Mammary epithelial cell (primary cell): Measurements from ENCODE around the gene NPVF.

Experiments used
- EZH2 ChIP-seq: IDR thresholded peaks from 2 replicates; pipeline ENCODE4 v1.6.1; 2012; ENCODE audit warnings: low read length, inconsistent platforms, borderline replicate concordance
- TF ChIP-seq, protein P1 (sequence below), 2 donors: IDR thresholded peaks in 1 of 2; conservative IDR thresholded peaks in 1 of 2; 2 replicates each; pipeline ENCODE4 v1.5.1; 2011 to 2012; ENCODE audit warnings: inconsistent platforms in 2 of 2, low read length in 2 of 2, mild to moderate bottlenecking in 2 of 2, control low read depth in 1 of 2, low read depth in 1 of 2; ENCODE audit not compliant: insufficient read depth in 1 of 2; ENCODE audit errors: extremely low read depth in 1 of 2

DNA sequence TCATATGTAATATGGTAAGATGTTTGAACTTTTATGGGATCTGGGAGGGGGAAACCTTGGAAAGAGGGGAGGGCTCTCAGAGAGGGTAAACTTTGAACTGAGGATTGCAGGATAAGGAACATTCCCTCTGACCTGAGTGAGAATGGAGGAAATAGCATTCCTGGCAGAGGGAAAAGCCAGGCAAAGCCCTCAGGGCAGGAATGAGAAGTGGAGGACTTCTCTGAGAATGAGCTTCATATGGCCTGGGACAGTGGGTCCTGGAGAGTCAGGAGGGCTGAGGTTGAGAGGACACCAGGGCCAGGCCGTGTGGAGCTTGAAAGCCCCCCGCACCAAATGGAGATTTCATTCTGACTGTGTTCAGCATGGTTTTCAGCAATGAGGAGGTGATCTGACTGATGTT is 34.2 kb downstream of the NPVF start:
- TF ChIP-seq, protein P1, sequence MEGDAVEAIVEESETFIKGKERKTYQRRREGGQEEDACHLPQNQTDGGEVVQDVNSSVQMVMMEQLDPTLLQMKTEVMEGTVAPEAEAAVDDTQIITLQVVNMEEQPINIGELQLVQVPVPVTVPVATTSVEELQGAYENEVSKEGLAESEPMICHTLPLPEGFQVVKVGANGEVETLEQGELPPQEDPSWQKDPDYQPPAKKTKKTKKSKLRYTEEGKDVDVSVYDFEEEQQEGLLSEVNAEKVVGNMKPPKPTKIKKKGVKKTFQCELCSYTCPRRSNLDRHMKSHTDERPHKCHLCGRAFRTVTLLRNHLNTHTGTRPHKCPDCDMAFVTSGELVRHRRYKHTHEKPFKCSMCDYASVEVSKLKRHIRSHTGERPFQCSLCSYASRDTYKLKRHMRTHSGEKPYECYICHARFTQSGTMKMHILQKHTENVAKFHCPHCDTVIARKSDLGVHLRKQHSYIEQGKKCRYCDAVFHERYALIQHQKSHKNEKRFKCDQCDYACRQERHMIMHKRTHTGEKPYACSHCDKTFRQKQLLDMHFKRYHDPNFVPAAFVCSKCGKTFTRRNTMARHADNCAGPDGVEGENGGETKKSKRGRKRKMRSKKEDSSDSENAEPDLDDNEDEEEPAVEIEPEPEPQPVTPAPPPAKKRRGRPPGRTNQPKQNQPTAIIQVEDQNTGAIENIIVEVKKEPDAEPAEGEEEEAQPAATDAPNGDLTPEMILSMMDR (conservative IDR thresholded peaks at IDR 0.05 in 1 of 2, IDR thresholded peaks at IDR 0.05 in 1 of 2; ENCODE audit: extremely low read depth in 1 of 2, insufficient read depth in 1 of 2, low read depth in 1 of 2, low read length in 2 of 2), result no peak
- TF ChIP-seq EZH2, result no peak
